ENCODE data around the gene PTPN21.

DNA sequence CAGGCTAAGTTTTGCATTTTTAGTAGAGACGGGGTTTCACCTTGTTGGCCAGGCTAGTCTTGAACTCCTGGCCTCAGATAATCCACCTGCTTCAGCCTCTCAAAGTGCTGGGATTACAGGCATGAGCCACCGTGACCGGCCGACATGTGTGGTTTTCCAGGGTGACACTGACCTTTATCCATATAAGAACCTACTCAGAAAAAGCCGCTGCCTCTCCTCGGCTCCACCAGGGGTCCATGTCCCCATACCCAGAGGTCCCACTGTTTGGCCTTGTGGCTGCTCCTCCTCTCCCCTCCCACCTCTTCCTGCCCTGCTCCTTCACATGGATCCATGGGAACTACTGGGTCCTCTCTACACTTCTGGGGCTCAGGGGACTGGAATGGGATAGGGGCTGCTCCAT lies 64.6 kb downstream of the PTPN21 start:
- no peak for TF ChIP-seq POLR2A (IDR thresholded peaks at IDR 0.05)
- TF ChIP-seq, protein P1, sequence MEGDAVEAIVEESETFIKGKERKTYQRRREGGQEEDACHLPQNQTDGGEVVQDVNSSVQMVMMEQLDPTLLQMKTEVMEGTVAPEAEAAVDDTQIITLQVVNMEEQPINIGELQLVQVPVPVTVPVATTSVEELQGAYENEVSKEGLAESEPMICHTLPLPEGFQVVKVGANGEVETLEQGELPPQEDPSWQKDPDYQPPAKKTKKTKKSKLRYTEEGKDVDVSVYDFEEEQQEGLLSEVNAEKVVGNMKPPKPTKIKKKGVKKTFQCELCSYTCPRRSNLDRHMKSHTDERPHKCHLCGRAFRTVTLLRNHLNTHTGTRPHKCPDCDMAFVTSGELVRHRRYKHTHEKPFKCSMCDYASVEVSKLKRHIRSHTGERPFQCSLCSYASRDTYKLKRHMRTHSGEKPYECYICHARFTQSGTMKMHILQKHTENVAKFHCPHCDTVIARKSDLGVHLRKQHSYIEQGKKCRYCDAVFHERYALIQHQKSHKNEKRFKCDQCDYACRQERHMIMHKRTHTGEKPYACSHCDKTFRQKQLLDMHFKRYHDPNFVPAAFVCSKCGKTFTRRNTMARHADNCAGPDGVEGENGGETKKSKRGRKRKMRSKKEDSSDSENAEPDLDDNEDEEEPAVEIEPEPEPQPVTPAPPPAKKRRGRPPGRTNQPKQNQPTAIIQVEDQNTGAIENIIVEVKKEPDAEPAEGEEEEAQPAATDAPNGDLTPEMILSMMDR (IDR thresholded peaks at IDR 0.05) = no peak
